GM19452 (cell line): ENCODE data around the gene MCTP1.

Experiments used
- ATAC-seq: cut with Tn5 transposase; IDR thresholded peaks from one replicate; pipeline ENCODE4 v1.9.1; 2021; ENCODE audit not compliant: unreplicated experiment

Gene MCTP1

DNA sequence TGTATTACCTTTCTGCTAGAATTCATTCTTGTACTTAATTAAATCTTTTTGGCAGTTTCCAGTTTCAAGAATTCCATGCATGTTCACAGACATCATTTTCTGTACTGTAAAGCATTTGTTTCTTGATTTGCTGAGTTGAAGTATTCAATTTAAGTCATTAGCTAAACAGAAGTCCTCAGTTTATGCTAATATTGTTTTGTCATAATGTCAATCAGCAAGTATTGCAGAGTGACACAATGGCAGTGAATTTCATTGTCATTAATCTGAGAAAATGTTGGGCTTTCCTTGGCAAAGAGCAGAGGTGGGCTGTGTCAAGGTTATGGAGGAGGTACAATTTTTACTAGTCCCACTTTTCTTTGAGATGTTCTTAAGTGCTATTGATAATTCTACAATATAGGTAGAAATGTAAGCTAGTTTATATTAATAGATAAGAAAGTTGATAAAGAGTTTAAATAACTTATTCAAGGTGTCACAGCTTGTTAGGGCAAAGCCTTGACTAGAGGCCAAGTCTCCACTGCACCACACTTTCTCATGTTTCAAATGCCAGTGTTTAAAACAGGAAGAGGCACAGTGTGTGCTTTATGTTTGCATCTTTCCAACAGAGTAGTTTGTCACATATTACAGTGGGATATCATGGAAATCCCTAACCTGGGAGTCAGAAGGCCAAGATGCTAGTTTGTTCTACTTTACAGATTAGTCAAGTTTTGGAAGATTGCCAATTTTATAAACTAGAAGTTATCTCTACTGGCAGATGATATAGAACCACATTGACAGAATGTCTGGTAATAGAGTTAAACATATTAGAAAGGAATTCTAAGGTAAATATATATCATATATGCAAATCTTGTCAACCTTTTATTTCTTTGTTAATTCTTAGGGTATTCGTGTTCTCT lies 610.2 kb downstream of the MCTP1 start:
- ATAC-seq: no peak

DNA sequence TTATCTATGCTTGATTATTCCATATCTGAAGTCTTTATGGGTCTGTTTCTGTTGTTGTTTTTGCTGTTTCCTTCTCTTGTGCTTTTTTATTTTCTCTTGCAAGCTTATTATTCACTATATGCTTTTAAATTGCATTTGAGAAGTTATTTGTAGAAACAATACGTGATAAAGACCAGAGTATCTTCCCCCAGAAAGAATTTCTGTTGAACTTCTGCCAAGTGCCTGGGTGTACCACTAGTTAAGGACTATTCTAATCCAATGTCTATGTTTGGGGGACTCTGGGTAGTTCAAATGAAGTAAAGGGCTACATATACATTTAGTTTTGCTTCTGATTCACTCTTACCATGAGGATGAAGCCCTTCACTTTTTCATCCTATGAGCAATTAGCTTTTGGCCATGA lies 612.1 kb downstream of the MCTP1 start:
- no peak for ATAC-seq

DNA sequence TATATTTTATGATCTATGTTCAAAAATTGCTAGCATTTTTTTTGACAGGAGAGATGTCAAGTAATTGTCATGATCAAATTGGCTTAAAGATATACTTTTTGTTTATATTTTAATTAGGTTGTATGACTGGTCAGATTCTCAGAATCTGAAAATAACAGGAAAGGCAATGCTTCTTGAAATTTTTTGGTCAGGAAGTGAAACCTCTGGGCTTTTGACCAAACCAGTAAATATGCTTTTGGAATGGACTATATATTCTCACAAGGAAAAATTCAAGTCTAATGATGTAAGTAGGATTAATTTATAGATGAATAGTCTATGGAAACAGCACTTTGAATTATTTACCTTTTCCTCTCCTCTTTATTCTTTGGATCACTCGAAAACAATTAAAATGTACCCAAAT lies 614.2 kb downstream of the MCTP1 start:
- no peak for ATAC-seq

DNA sequence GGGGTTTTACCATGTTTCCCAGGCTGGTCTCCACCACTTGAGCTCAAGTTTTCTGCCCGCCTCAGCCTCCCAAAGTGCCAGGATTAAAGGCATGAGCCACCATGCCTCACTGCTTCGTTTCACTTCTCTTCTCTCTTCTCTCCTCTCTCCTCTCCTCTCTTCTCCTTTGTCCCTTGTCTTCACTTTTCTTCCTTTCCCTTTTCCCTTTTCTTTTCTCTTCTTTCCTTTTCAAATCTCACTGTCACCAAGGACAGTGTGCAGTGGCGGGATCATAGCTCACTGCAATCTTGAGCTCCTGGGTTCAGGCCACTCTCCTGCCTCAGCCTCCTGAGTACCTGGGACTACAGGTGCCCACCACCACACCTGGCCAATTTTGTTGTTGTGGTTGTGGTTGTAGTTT lies 617.0 kb downstream of the MCTP1 start:
- ATAC-seq: no peak

DNA sequence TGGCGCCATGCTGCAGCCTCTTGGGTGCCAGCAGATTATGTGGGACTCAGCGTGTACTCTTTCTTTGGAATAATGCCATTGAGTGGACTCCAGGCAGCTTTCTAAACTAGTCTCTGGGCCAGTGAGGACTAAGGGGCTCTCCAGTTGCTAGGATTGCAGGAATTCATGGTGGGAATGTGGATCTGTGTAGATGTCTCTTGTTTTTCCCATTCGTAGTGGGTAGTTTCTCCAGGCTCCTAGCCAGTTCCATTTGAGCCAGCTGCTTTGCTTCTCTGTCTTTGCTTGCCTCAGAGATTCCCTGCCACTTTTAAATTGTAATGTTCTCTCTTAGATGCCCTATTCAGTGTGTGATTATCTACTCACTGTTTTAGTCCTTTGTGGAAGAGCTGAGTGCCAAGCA lies 623.8 kb downstream of the MCTP1 start:
- no peak for ATAC-seq

DNA sequence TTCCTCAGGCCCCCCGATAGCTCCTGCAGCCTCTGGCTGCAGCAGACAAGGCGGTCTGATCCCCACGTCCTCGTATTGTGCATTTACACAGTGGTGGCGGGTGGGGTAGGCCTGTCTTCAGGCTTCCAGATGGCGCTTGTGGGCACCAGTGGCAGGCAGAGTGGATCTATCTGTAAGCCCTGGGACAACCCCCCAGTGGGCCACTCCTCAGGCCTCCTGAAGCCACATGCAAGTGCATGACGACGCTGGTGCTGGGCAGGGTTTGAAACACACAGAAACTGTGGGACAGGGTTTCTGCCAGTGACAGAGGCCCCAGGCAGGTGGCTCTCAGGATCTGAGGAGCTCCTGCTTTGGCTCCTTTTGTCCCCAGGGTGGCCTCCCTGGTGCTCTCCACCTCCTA lies 624.4 kb downstream of the MCTP1 start:
- ATAC-seq: no peak

DNA sequence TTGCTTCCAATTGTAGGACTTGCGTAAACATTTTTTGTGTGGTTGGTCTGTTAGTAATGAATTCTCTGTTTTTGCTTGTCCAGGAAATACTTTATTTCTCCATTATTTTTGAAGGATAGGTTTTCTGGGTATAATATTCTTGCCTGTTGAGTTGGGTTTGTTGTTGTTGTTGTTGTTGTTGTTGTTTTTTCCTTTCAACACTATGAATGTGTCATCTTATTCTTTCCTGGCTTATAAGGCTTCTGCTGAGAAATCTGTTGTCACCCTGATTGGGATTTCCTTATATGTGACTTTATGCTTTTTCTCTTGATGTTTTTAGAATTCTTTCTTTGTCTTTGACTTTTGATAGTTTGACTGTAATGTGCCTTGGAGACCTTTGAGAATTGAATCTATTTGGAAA lies 626.6 kb downstream of the MCTP1 start:
- ATAC-seq: no peak
